Measurements from ENCODE around the gene MCCD1.

MCCD1 gene

GRCh38 chr6:31513456-31514165 lies 15.2 kb upstream of the MCCD1 start:
- no peak for DNase-seq

- no peak for DNase-seq
These were observed 6.9 kb upstream of the MCCD1 start for GRCh38 chr6:31521835-31522234.

- DNase-seq, result no peak
These were observed 3.2 kb upstream of the MCCD1 start for GRCh38 chr6:31525553-31525931.

- DNase-seq, result no peak
These were observed 2.7 kb upstream of the MCCD1 start for GRCh38 chr6:31525932-31526591.

- DNase-seq, result no peak
These were observed 420 bp upstream of the MCCD1 start for GRCh38 chr6:31528307-31528777.

- no peak for DNase-seq
These were observed 778 bp downstream of the MCCD1 start for GRCh38 chr6:31529329-31530150.

GRCh38 chr6:31530659-31531058 lies 1.9 kb downstream of the MCCD1 start:
- no peak for DNase-seq

- DNase-seq, result no peak
These were observed 2.4 kb downstream of the MCCD1 start for GRCh38 chr6:31531162-31531561.

GRCh38 chr6:31531771-31532643 lies 3.2 kb downstream of the MCCD1 start:
- no peak for DNase-seq

- no peak for DNase-seq
These were observed 4.1 kb downstream of the MCCD1 start for GRCh38 chr6:31532644-31533454.

- no peak for DNase-seq
These were observed 4.7 kb downstream of the MCCD1 start for GRCh38 chr6:31533455-31533841.

GRCh38 chr6:31534011-31534410 lies 5.2 kb downstream of the MCCD1 start:
- no peak for DNase-seq

- DNase-seq, result no peak
These were observed 5.8 kb downstream of the MCCD1 start for GRCh38 chr6:31534521-31535040.

- DNase-seq, result no peak
These were observed 7.0 kb downstream of the MCCD1 start for GRCh38 chr6:31535538-31536324.

GRCh38 chr6:31538805-31539400 lies 10.1 kb downstream of the MCCD1 start:
- DNase-seq, result no peak

GRCh38 chr6:31540640-31541039 lies 11.9 kb downstream of the MCCD1 start:
- DNase-seq, result no peak

- peak; percentile 68 to 72 for DNase-seq
These were observed 12.4 kb downstream of the MCCD1 start for GRCh38 chr6:31541059-31541657.

- peak; percentile 91 to 94 for DNase-seq
These were observed 13.1 kb downstream of the MCCD1 start, which contains the start of gene DDX39B for GRCh38 chr6:31541658-31542521. Gene DDX39B, minus strand, starts transcription at chr6:31542003. Its CDS starts 1,471 bp downstream, at chr6:31540532.

- no peak for DNase-seq
These were observed 14.9 kb downstream of the MCCD1 start for GRCh38 chr6:31543639-31544038.
